HS-27A (cell line): ENCODE results near the gene IFI27L1.
"Not testable (repeated sequence)": the region's sequence is repeated elsewhere in the genome, so short reads cannot be mapped to it uniquely, and the experiment has no call there.

Experiments
- DNase-seq: peaks from one replicate; pipeline ENCODE4 v3.0.0-alpha.2; 2012; ENCODE audit warnings: low read depth, missing footprints

IFI27L1 gene

DNA sequence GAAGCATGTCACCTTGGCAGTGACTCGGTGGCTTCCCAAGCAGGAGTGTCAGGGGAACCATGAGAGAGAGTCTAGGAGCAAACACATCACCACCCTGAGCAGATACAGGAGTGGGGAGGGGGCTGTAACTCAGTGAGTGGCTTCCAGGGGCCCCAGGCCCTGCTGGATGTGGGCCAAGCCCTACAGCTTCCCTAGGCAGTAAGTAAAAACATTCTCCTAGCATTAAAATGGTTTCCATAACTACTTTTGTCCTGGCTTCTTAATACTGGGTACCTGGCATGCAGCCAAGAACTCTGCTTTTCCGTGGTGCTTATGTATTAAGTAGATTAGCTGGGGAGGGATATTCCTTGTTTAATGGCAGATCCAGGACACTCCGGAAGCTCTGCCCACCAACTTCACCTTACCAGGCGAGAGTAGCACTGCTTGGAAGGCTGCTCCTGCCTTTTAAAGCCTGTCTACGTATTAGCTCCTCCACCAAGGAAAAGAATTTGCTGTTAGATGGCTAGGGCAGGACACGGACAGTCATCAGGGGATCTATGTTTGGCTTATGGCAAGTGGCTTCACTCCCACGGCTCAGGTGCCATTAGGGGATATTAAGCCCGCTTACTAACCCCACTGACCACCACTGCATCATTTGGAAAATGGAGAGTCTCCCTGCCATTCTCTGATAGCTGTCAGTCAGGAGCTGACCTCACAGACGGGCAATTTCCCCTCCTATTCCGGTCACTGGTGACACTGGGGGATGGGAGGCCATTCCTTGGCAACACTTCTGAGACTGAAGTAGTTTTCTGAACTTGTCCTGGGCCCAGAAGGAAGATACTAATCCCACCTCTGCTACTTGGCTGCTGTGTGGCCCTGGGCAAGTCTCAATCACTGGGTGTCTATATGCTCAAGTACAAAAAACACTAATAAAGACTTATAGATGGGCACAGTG, 32.2 kb upstream of the IFI27L1 start:
- DNase-seq, result no peak

DNA sequence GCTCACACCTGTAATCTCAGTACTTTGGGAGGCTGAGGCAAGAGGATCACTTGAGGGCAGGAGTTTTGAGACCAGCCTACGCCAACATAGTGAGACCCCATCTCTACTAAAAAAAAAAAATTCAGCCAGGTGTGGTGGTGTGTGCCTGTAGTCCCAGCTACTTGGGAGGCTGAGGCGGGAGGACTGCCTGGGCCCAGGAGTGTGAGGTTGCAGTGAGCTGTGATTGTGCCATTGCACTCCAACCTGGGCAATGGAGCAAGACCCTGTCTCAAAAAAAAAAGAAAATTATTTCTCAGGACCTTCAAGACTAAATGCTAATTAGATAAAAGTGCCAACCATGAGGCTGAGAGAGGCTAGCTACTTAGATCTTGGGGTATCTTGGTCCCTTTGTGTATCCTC, 31.5 kb upstream of the IFI27L1 start:
- no peak for DNase-seq

- DNase-seq, result no peak
Measured at GRCh38 chr14:94050231-94050880, 30.8 kb upstream of the IFI27L1 start.

- DNase-seq, result no peak
Measured at GRCh38 chr14:94051115-94051514, 30.0 kb upstream of the IFI27L1 start.

DNA sequence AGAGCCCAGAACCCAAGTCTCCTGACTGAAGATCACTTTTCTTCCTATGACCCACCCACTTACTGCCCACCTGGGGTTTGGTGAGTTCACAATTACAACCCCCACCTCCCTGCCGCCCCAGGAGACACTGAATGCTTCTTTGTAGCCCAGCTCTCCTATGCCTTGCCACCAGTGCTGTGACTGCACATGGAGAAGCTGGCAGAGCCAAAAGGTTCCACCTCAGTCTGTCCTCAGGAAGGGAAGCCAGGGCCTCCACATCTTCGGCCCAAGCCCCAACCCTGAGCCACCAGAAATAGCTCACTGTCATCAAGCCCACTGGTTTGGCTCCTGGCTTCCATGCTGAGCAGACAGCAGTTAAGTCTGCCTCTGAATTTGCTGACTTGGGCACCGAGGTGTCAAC, 29.3 kb upstream of the IFI27L1 start:
- no peak for DNase-seq

DNA sequence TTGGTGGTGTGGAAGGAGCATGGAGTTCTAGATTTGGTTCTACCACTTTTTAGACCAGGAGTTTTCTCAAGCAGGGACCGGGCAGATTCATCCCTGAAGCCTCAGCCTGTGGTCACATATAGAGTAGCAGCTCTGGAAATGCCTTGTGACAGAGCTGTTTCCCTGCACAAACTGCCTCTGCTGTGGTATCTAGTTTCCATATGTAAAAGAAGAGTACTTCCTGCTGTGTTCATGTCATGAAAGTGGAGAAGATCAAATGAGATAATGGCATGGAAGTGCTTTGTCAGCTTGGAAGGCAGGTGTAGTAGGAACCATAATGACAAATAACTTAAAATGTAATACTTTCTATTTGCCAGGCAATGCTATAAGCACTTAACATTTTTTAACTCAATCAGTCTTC, 28.9 kb upstream of the IFI27L1 start:
- DNase-seq, result no peak

DNA sequence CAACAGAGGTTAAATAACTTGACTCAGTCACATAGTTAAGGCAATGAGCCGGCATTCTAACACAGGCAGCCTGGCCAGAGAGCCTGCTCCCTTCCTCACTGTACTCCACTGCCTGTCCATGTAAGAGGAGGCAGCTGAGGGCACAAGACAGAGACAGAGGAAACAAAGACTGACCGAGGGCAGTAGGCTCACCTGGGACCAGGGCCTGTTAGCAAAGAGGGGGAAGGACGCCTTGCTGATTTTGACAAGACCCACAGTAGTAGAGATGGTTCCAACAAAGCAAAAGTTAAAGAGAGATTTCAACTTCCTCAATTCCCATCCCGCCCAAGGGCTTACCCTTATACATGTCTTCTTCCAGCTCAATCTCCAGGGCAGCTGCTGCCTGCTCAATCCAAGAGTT, 28.4 kb upstream of the IFI27L1 start:
- no peak for DNase-seq

DNA sequence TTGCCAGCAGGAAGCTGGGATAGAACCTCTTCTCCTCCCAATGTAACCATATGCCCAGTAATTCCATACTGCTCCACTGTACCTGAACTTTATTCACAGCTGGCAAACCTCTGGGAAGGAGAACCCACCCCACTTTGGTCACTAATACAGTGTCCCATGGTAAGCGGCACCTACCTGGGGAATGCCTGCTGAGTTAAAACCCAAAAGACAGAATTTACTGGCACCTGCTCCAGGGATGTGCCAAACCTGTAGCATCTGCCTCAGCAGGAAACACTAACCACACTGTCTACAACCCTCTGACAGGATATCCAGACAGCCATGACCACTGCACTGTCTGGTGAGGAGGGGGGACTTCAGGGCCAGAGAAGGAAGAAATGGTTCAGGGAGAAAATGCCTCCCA, 26.7 kb upstream of the IFI27L1 start:
- no peak for DNase-seq

GRCh38 chr14:94054936-94055335, 26.2 kb upstream of the IFI27L1 start:
- no peak for DNase-seq

GRCh38 chr14:94056579-94057308, 24.4 kb upstream of the IFI27L1 start:
- no peak for DNase-seq

DNA sequence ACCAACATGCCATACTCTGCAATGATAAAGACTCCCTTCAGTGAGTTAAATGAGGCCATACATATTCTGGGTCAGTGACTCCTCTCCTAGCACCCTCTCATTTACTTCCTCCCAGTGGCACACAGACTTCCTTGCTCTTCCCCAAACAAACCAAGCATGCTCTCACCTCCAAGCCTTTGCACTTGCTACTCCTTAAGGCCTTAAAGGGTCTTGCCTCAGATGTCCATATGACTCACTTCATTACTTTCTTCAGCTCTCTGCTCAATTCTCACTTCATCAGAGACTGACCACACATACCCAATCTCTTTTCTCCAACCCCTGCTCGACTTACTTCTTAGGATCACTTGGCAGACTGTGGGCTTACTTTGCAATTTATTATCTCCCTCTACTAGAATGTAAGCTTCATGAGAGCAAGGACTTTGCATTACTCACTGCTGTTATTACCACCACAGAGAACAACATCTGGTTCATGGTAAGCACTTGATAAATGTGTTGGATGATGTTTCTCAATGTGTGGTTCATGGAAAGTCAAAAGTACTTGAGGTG, 22.9 kb upstream of the IFI27L1 start:
- no peak for DNase-seq

GRCh38 chr14:94058674-94059138, 22.4 kb upstream of the IFI27L1 start:
- no peak for DNase-seq

DNA sequence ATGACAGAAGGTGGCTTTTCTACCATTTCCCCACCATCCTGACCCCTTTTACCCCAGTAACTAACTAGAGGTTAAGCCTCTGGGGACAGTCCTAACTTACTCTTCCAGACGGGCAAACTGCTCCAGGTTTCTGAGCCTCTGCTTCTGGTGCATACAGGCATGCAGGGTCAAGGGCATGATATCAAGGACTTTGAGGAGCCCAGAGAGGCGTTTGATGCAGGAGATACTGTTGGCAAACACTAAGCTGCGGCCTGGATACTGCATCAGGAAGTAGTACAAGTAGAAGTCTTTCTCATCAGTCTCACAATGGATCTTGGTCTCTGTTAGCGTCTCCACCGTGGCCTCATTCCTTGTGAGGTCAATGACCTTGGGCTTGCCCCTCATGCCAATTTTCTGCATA, 21.1 kb upstream of the IFI27L1 start:
- DNase-seq, result no peak

DNA sequence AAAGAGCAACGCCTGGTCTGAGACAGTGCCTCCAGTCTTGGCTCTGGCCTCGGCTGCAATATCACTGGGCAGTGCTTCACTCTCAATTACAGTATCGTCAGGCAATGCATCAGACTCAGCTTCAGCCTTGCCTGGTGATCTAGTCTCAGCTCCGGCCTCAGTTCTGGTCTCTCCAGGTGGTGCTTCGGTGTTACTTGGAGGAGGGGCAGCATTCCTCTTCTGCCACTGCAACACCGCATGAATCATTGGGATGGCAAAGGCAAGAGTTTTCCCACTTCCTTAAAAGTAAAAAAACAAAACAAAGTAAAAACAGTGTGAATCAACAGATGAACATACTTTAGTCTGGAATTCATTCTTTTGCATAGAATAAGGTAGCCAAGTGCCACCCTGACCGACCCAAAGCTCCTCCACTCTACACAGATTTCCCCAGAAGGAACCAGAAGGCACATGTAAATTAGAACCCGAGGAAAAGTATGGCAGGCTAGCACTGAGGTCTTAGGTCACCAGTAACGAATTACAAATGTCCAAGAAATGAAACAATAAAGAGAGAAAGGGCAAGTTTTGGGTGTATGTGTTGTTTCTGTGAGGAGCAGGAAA, 18.7 kb upstream of the IFI27L1 start:
- DNase-seq, result no peak

- no peak for DNase-seq
Measured at GRCh38 chr14:94066089-94066676, 14.9 kb upstream of the IFI27L1 start.

- DNase-seq, result not testable (repeated sequence)
Measured at GRCh38 chr14:94072076-94072475, 9.0 kb upstream of the IFI27L1 start.

GRCh38 chr14:94074534-94074933, 6.6 kb upstream of the IFI27L1 start:
- DNase-seq, result no peak

DNA sequence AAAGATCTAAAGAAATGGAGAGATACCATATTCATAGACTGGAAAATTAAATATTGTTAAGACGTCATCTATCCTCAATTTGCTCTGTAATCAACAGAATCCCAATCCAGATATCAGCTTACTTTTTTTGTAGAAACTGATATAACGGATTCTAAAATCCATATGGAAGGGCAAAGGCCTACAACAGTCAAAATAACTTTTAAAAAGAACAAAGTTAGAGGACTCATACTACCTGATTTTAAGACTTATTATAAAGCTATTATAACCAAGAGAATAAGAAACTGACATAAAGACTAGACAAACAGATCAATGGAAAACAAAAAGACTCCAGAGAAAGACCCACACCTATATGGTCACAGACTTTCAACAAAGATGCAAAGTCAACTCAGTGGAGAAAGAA, 6.1 kb upstream of the IFI27L1 start:
- DNase-seq, result no peak

DNA sequence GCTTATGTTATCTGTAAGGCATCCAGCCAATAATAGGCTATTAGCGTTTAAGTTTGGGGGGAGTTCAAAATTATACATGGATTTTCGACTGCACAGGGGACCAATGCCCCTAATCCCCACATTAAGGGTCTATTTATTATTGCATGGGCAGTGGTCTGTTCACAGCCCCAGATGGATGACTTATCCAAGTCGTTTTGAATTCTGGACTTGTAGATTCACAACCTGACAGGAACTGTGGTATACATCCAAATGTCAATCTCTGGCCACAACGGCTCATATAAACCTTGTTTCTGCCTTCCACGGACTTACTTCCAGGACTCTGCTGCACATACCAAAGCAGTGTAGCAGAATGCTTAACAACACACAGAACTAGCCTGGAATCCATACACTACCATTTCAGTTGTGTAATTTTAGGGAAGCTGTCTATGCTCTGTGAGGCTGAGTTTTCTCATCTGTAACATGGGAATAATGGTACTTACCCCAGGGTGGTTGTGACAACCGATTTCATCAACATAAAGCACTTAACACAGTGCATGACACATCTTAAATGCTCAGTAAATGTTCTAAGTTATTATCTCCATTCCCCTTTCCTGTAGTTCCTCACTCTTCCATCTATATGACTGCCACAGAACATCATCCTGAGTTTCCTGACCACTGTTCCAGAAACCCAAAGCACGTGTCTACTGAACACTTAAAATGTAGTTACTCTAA, 3.8 kb upstream of the IFI27L1 start:
- no peak for DNase-seq

GRCh38 chr14:94077823-94078222, 3.3 kb upstream of the IFI27L1 start:
- no peak for DNase-seq
